ENCODE measurements around the gene ELP5.

The ELP5 gene

DNA sequence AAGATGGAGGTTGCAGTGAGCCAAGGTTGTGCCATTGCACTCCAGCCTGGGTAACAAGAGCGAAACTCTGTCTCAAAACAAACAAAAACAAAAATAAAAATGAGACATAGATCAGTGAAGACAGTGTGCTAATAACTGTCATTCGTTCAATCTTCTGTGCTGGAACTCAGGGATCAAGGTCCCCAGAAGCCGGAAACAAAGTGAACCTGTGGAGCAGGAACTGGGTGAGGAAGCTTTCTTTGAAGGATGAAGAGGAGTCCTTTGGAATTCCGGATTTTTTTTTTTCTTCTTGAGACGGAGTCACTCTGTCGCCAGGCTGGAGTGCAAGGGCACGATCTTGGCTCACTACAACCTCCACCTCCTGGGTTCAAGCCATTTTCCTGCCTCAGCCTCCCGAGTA lies 27.4 kb downstream of the ELP5 start:
- no peak overlapping the region for H3K27ac ChIP-seq (ENCODE audit: extremely low read depth, low read depth, low read length)
- no peak for TF ChIP-seq ZNF777 (tag by site-specific recombination; IDR thresholded peaks at IDR 0.05; ENCODE audit: borderline replicate concordance)
- no peak for TF ChIP-seq ZNF426 (tag by site-specific recombination; IDR thresholded peaks at IDR 0.05)
- TF ChIP-seq, protein P1, sequence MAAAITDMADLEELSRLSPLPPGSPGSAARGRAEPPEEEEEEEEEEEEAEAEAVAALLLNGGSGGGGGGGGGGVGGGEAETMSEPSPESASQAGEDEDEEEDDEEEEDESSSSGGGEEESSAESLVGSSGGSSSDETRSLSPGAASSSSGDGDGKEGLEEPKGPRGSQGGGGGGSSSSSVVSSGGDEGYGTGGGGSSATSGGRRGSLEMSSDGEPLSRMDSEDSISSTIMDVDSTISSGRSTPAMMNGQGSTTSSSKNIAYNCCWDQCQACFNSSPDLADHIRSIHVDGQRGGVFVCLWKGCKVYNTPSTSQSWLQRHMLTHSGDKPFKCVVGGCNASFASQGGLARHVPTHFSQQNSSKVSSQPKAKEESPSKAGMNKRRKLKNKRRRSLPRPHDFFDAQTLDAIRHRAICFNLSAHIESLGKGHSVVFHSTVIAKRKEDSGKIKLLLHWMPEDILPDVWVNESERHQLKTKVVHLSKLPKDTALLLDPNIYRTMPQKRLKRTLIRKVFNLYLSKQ (tag by site-specific recombination; IDR thresholded peaks at IDR 0.05; ENCODE audit: borderline replicate concordance) = no peak
- TF ChIP-seq ZNF510 (tag by site-specific recombination; IDR thresholded peaks at IDR 0.05; ENCODE audit: insufficient replicate concordance) = no peak
- TF ChIP-seq MYNN (tag by site-specific recombination; IDR thresholded peaks at IDR 0.05; ENCODE audit: borderline replicate concordance) = no peak
- TF ChIP-seq ZNF571 (tag by site-specific recombination; IDR thresholded peaks at IDR 0.05) = no peak
- no peak for TF ChIP-seq ZNF837 (tag by site-specific recombination; IDR thresholded peaks at IDR 0.05)
- no peak for TF ChIP-seq YY1 (tag by site-specific recombination; IDR thresholded peaks at IDR 0.05)
- no peak for TF ChIP-seq HOXC10 (CRISPR knock-in tag; IDR thresholded peaks at IDR 0.05)
- TF ChIP-seq KLF1 (tag by site-specific recombination; IDR thresholded peaks at IDR 0.05) = no peak
- TF ChIP-seq, protein P2, sequence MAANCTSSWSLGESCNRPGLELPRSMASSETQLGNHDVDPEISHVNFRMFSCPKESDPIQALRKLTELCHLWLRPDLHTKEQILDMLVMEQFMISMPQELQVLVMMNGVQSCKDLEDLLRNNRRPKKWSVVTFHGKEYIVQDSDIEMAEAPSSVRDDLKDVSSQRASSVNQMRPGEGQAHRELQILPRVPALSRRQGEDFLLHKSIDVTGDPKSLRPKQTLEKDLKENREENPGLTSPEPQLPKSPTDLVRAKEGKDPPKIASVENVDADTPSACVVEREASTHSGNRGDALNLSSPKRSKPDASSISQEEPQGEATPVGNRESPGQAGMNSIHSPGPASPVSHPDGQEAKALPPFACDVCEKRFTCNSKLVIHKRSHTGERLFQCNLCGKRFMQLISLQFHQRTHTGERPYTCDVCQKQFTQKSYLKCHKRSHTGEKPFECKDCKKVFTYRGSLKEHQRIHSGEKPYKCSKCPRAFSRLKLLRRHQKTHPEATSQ (tag by site-specific recombination; IDR thresholded peaks at IDR 0.05) = no peak
- TF ChIP-seq ZNF544 (tag by site-specific recombination; IDR thresholded peaks at IDR 0.05) = no peak
- TF ChIP-seq ZNF585B (tag by site-specific recombination; IDR thresholded peaks at IDR 0.05) = no peak
- ChIA-PET CTCF (interaction anchor here (0.6 to 9.0 kb wide), 13 partner anchors 10 to 269 kb away, joined by 3 to 160 read pairs (median 4); partner anchors contain the start of gene ACAP1), POLR2A (interaction anchor here (1.0 kb wide), 1 partner anchor 9 kb away, joined by 3 read pairs; no protein-coding TSS in a partner anchor)
- peaks cover 9% of the 10 kb centered on the region for H3K4me1 ChIP-seq (ENCODE audit: control insufficient read depth, insufficient read depth, low read length)
- H3K4me3 ChIP-seq (ENCODE audit: low read depth, low read length) = no peak overlapping the region
- no peaks in the 10 kb centered on the region; a peak in 1 of 3 replicates for H3K36me3 ChIP-seq (ENCODE audit: control insufficient read depth in 2 of 2, insufficient read depth in 1 of 2, low read length in 2 of 2)
- no peaks in the 10 kb centered on the region for H3K9me3 ChIP-seq (ENCODE audit: control insufficient read depth, insufficient read depth, low read depth, low read length)

DNA sequence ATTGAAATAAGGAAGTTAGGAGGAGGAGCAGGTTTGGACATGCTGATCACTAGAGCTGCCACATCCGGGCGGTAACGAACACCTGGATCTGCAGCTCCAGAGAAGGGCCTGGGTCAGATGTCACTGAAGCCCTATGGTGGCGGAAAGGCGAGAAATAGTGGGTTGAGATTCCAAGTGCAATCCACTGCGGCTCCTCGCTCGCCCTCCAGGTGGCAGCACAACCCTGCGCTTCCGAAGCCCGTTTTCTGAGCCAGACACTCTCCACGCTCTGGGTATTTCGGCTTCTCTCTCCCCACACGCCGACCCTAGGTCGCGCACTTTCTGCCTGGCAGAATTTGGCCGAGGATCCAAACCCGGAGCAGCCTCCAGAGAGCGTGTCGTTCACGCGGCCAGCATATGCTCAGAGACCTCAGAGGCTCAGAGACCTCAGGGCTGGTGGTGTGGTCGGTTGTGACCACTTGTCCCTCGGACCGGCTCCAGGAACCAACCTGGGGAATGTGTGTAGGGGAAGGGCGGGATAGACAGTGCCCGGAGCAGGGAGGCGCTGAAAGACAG lies 28.6 kb downstream of the ELP5 start:
- H3K36me3 ChIP-seq (ENCODE audit: control insufficient read depth in 2 of 2, insufficient read depth in 1 of 2, low read length in 2 of 2) = no peaks in the 10 kb centered on the region; a peak in 1 of 3 replicates
- peak overlapping the region; percentile 32 for H3K4me3 ChIP-seq (ENCODE audit: low read depth, low read length)
- no peaks in the 10 kb centered on the region for H3K9me3 ChIP-seq (ENCODE audit: control insufficient read depth, insufficient read depth, low read depth, low read length)
- H3K4me1 ChIP-seq (ENCODE audit: control insufficient read depth, insufficient read depth, low read length) = peaks cover 9% of the 10 kb centered on the region
- H3K27ac ChIP-seq (ENCODE audit: extremely low read depth, low read depth, low read length) = no peak overlapping the region
- POLR2A ChIA-PET = interaction anchor here (0.7 to 3.1 kb wide), 17 partner anchors 11 to 69 kb away, joined by 3 to 20 read pairs (median 4); partner anchors contain the start of genes CTDNEP1, ELP5 and NEURL4
- CTCF ChIA-PET = interaction anchor here (0.6 to 9.0 kb wide), 29 partner anchors 9 to 767 kb away, joined by 3 to 160 read pairs (median 4); partner anchors contain the start of genes ACAP1 and CTDNEP1
- TF ChIP-seq ZNF555 (tag by site-specific recombination; conservative IDR thresholded peaks at IDR 0.05) (no peak), ZNF530 (tag by site-specific recombination; IDR thresholded peaks at IDR 0.05; ENCODE audit: low read depth) (no peak), ZNF837 (tag by site-specific recombination; IDR thresholded peaks at IDR 0.05) (no peak), ZNF112 (tag by site-specific recombination; IDR thresholded peaks at IDR 0.05) (no peak), ZNF561 (tag by site-specific recombination; IDR thresholded peaks at IDR 0.05; ENCODE audit: borderline replicate concordance) (0 out of 2 replicates have a peak, but pooled peaks have one; percentile 41), ZNF426 (tag by site-specific recombination; IDR thresholded peaks at IDR 0.05) (no peak), ZFP3 (tag by site-specific recombination; IDR thresholded peaks at IDR 0.05; ENCODE audit: low read depth) (no peak), ZNF670 (tag by site-specific recombination; IDR thresholded peaks at IDR 0.05; ENCODE audit: low read depth) (no peak), ZFP41 (tag by site-specific recombination; IDR thresholded peaks at IDR 0.05; ENCODE audit: borderline replicate concordance) (no peak), ZNF785 (tag by site-specific recombination; IDR thresholded peaks at IDR 0.05) (no peak), ZNF843 (tag by site-specific recombination; IDR thresholded peaks at IDR 0.05) (0 out of 2 replicates have a peak, but pooled peaks have one; percentile 29), ZNF701 (tag by site-specific recombination; IDR thresholded peaks at IDR 0.05) (no peak), KLF9 (tag by site-specific recombination; IDR thresholded peaks at IDR 0.05; ENCODE audit: low read depth) (no peak), ZNF341 (tag by site-specific recombination; IDR thresholded peaks at IDR 0.05; ENCODE audit: low read depth) (peak; percentile 62), ZIC2 (tag by site-specific recombination; IDR thresholded peaks at IDR 0.05) (no peak), ZNF549 (tag by site-specific recombination; IDR thresholded peaks at IDR 0.05) (no peak), GLIS2 (tag by site-specific recombination; IDR thresholded peaks at IDR 0.05) (no peak)
- TF ChIP-seq, protein P3, sequence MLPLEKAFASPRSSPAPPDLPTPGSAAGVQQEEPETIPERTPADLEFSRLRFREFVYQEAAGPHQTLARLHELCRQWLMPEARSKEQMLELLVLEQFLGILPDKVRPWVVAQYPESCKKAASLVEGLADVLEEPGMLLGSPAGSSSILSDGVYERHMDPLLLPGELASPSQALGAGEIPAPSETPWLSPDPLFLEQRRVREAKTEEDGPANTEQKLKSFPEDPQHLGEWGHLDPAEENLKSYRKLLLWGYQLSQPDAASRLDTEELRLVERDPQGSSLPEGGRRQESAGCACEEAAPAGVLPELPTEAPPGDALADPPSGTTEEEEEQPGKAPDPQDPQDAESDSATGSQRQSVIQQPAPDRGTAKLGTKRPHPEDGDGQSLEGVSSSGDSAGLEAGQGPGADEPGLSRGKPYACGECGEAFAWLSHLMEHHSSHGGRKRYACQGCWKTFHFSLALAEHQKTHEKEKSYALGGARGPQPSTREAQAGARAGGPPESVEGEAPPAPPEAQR (tag by site-specific recombination; IDR thresholded peaks at IDR 0.05) = no peak
- TF ChIP-seq, protein P4, sequence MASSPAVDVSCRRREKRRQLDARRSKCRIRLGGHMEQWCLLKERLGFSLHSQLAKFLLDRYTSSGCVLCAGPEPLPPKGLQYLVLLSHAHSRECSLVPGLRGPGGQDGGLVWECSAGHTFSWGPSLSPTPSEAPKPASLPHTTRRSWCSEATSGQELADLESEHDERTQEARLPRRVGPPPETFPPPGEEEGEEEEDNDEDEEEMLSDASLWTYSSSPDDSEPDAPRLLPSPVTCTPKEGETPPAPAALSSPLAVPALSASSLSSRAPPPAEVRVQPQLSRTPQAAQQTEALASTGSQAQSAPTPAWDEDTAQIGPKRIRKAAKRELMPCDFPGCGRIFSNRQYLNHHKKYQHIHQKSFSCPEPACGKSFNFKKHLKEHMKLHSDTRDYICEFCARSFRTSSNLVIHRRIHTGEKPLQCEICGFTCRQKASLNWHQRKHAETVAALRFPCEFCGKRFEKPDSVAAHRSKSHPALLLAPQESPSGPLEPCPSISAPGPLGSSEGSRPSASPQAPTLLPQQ (tag by site-specific recombination; IDR thresholded peaks at IDR 0.05) = peak; percentile 54; the same call in 1 of the 2 replicates
